Measurements from ENCODE around the gene SH3BP1. TPM values are rescaled to one million over a fixed set of nuclear protein-coding genes. Genes with fewer than 3 reads are reported as not detected.
"Not testable (repeated sequence)": the region's sequence is repeated elsewhere in the genome, so short reads cannot be mapped to it uniquely, and the experiment has no call there.

The SH3BP1 gene
- polyA plus RNA-seq, 1 donor from 2014 or later: 0.63 TPM

- no peak overlapping the region for H3K4me3 ChIP-seq (ENCODE audit: low read length)
- no peak for TF ChIP-seq EZH2 (IDR thresholded peaks at IDR 0.05; ENCODE audit: borderline replicate concordance, insufficient read depth, low read length, poor library complexity, severe bottlenecking)
- no peak overlapping the region for H3K27ac ChIP-seq (ENCODE audit: low read length)
- no peaks in the 10 kb centered on the region for H3K9me2 ChIP-seq (ENCODE audit: insufficient read depth, low read length)
- no peak overlapping the region for H3K9ac ChIP-seq (ENCODE audit: low read length)
- no peaks in the 10 kb centered on the region for H4K20me1 ChIP-seq (ENCODE audit: insufficient read depth)
- H2AFZ ChIP-seq (ENCODE audit: low read depth, low read length): no peak overlapping the region
- H3K79me2 ChIP-seq (replicated peaks; ENCODE audit: insufficient read depth, low read length): peaks cover 6% of the 10 kb centered on the region
- peaks cover 5% of the 10 kb centered on the region for H3K36me3 ChIP-seq (ENCODE audit: insufficient read depth, low read length)
- H3F3A ChIP-seq (ENCODE audit: insufficient read depth, low read length, poor library complexity, severe bottlenecking): no peaks in the 10 kb centered on the region
- H3K4me2 ChIP-seq (ENCODE audit: low read length): no peak overlapping the region
- no peaks in the 10 kb centered on the region for H3K9me3 ChIP-seq (ENCODE audit: low read length)
- no peaks in the 10 kb centered on the region for H3K27me3 ChIP-seq (ENCODE audit: insufficient read depth, low read depth, low read length)
Observed at GRCh38 chr22:37690901-37691504, 51.5 kb downstream of the SH3BP1 start.

GRCh38 chr22:37692627-37693285 lies 53.3 kb downstream of the SH3BP1 start:
- Histone ChIP-seq H3F3A (ENCODE audit: insufficient read depth, low read length, poor library complexity, severe bottlenecking) (no peaks in the 10 kb centered on the region), H3K9me3 (ENCODE audit: low read length) (no peaks in the 10 kb centered on the region), H3K27me3 (ENCODE audit: insufficient read depth, low read depth, low read length) (no peaks in the 10 kb centered on the region), H4K20me1 (ENCODE audit: insufficient read depth) (no peaks in the 10 kb centered on the region), H3K27ac (ENCODE audit: low read length) (no peak overlapping the region), H3K9me2 (ENCODE audit: insufficient read depth, low read length) (no peaks in the 10 kb centered on the region), H2AFZ (ENCODE audit: low read depth, low read length) (no peak overlapping the region), H3K4me2 (ENCODE audit: low read length) (no peak overlapping the region), H3K79me2 (replicated peaks; ENCODE audit: insufficient read depth, low read length) (peaks cover 7% of the 10 kb centered on the region), H3K36me3 (ENCODE audit: insufficient read depth, low read length) (peaks cover 5% of the 10 kb centered on the region), H3K4me3 (ENCODE audit: low read length) (no peak overlapping the region), H3K9ac (ENCODE audit: low read length) (no peak overlapping the region)
- TF ChIP-seq CTCF (IDR thresholded peaks at IDR 0.05; ENCODE audit: poor library complexity, severe bottlenecking): no peak
- no peak for TF ChIP-seq MXI1 (conservative IDR thresholded peaks at IDR 0.05; ENCODE audit: poor library complexity, severe bottlenecking)
- TF ChIP-seq REST (IDR thresholded peaks at IDR 0.05; ENCODE audit: borderline replicate concordance): no peak
- no peak for TF ChIP-seq TAF1 (IDR thresholded peaks at IDR 0.05; ENCODE audit: low read depth)
- TF ChIP-seq EP300 (conservative IDR thresholded peaks at IDR 0.05; ENCODE audit: poor library complexity, severe bottlenecking): no peak
- no peak for TF ChIP-seq EZH2 (IDR thresholded peaks at IDR 0.05; ENCODE audit: borderline replicate concordance, insufficient read depth, low read length, poor library complexity, severe bottlenecking)
- TF ChIP-seq RAD21 (conservative IDR thresholded peaks at IDR 0.05): no peak

GRCh38 chr22:37694131-37694530 lies 54.7 kb downstream of the SH3BP1 start:
- H3K27me3 ChIP-seq (ENCODE audit: insufficient read depth, low read depth, low read length); H3K4me2 ChIP-seq (ENCODE audit: low read length); H2AFZ ChIP-seq (ENCODE audit: low read depth, low read length); H3K9me2 ChIP-seq (ENCODE audit: insufficient read depth, low read length); H3K9ac ChIP-seq (ENCODE audit: low read length); H3K36me3 ChIP-seq (ENCODE audit: insufficient read depth, low read length); H3K27ac ChIP-seq (ENCODE audit: low read length); H3K9me3 ChIP-seq (ENCODE audit: low read length); H3F3A ChIP-seq (ENCODE audit: insufficient read depth, low read length, poor library complexity, severe bottlenecking); H3K4me3 ChIP-seq (ENCODE audit: low read length); H4K20me1 ChIP-seq (ENCODE audit: insufficient read depth): not testable (repeated sequence)
- H3K79me2 ChIP-seq (replicated peaks; ENCODE audit: insufficient read depth, low read length): peaks cover 12% of the 10 kb centered on the region

- not testable (repeated sequence) for H3F3A ChIP-seq (ENCODE audit: insufficient read depth, low read length, poor library complexity, severe bottlenecking); H3K9me3 ChIP-seq (ENCODE audit: low read length); H3K27me3 ChIP-seq (ENCODE audit: insufficient read depth, low read depth, low read length); H3K9me2 ChIP-seq (ENCODE audit: insufficient read depth, low read length); H3K36me3 ChIP-seq (ENCODE audit: insufficient read depth, low read length); H4K20me1 ChIP-seq (ENCODE audit: insufficient read depth)
- peak overlapping the region; percentile 40 for H2AFZ ChIP-seq (ENCODE audit: low read depth, low read length)
- peak overlapping the region; percentile 51 for H3K4me2 ChIP-seq (ENCODE audit: low read length)
- peaks cover 12% of the 10 kb centered on the region for H3K79me2 ChIP-seq (replicated peaks; ENCODE audit: insufficient read depth, low read length)
- peak overlapping the region; percentile 92 for H3K4me3 ChIP-seq (ENCODE audit: low read length)
- H3K27ac ChIP-seq (ENCODE audit: low read length): peak overlapping the region; percentile 89
- H3K9ac ChIP-seq (ENCODE audit: low read length): peak overlapping the region; percentile 90
Observed at GRCh38 chr22:37696260-37696656, 56.8 kb downstream of the SH3BP1 start.

Measured in neural cell (in vitro differentiated cells).